NOMO-1 treated with DMSO at 0.1 percent for 48 hours (cell line): ENCODE data around the gene FAM193A.
"Not testable (repeated sequence)": the region's sequence is repeated elsewhere in the genome, so short reads cannot be mapped to it uniquely, and the experiment has no call there.

Source experiments
- DNase-seq: peaks from one replicate; lab custom pipeline; 2025; ENCODE audit not compliant: unreplicated experiment; lab: John Stamatoyannopoulos, UW

Gene FAM193A

GRCh38 chr4:2536193-2537010 lies at the start of gene FAM193A:
Gene FAM193A (plus strand): TSS chr4:2536647. CDS start chr4:2536916, 269 bp downstream.
- DNase-seq = peak; percentile 98

- DNase-seq = no peak
These were observed 49.5 kb upstream of the FAM193A start for GRCh38 chr4:2486981-2487380.

GRCh38 chr4:2487632-2488031 lies 48.8 kb upstream of the FAM193A start:
- no peak for DNase-seq

GRCh38 chr4:2489081-2489805 lies 47.2 kb upstream of the FAM193A start:
- no peak for DNase-seq

- no peak for DNase-seq
These were observed 46.5 kb upstream of the FAM193A start for GRCh38 chr4:2489841-2490552.

GRCh38 chr4:2492970-2493369 lies 43.5 kb upstream of the FAM193A start:
- no peak for DNase-seq

- no peak for DNase-seq
These were observed 41.5 kb upstream of the FAM193A start for GRCh38 chr4:2494992-2495391.

- DNase-seq = no peak
These were observed 39.1 kb upstream of the FAM193A start for GRCh38 chr4:2497324-2497723.

- peak; percentile 95 for DNase-seq
These were observed 38.5 kb upstream of the FAM193A start for GRCh38 chr4:2497931-2498330.

GRCh38 chr4:2500547-2500946 lies 35.9 kb upstream of the FAM193A start:
- DNase-seq = no peak

- no peak for DNase-seq
These were observed 35.3 kb upstream of the FAM193A start for GRCh38 chr4:2501034-2501594.

GRCh38 chr4:2503809-2504208 lies 32.6 kb upstream of the FAM193A start:
- DNase-seq = no peak

- no peak for DNase-seq
These were observed 29.2 kb upstream of the FAM193A start for GRCh38 chr4:2507259-2507658.

- DNase-seq = no peak
These were observed 28.6 kb upstream of the FAM193A start for GRCh38 chr4:2507855-2508254.

GRCh38 chr4:2510351-2511259 lies 25.8 kb upstream of the FAM193A start:
- DNase-seq = no peak

GRCh38 chr4:2511645-2512131 lies 24.8 kb upstream of the FAM193A start:
- no peak for DNase-seq

- no peak for DNase-seq
These were observed 23.9 kb upstream of the FAM193A start for GRCh38 chr4:2512396-2513135.

GRCh38 chr4:2514193-2514592 lies 22.3 kb upstream of the FAM193A start:
- DNase-seq = not testable (repeated sequence)

- DNase-seq = not testable (repeated sequence)
These were observed 21.5 kb upstream of the FAM193A start for GRCh38 chr4:2514944-2515343.
